ENCODE measurements around the gene C15orf39.

C15orf39 gene

DNA sequence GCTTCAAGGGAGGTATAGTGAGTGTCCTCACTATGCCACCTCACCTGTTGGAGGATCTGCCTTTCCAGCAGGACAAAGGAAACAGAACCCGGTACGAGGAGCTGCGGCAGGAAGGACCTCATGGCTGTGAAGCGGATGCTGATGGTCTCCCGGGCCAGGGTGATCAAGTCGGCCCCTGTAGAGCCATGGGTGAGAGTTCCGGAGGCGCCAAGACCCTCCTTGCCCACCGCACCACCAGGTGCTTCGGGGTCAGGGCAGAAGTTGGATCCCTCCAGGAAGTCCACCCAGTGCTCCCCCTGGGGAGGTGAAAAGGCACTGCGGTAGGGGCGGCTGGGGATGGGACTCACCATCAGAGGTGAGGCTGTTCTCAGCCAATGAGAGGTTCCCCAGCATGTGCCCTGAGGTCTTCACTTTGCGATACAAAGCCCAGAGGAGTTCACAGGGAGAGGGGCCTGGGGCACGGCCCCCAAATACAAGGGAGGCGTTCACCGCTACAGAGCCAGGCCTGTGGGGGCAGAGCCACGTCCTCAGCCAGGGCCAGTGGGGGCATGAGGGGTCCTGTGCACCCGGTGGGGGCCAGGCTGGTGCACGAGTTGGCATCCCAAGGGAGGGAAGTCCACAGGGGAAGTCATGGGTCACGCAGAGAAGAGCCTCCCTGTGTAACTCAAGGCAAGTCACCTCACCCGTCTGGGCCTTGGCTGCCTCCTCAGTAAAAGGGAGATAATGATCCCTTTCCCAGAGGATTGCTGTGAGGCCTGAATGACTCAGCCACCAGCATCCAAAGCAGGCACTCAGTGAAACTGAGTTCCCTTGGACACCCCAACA is 27.7 kb downstream of the C15orf39 start:
- H3K4me3 ChIP-seq (ENCODE audit: low read depth, low read length): no peak overlapping the region
- DNase-seq (ENCODE audit: low read depth): no peak
- TF ChIP-seq, protein P1, sequence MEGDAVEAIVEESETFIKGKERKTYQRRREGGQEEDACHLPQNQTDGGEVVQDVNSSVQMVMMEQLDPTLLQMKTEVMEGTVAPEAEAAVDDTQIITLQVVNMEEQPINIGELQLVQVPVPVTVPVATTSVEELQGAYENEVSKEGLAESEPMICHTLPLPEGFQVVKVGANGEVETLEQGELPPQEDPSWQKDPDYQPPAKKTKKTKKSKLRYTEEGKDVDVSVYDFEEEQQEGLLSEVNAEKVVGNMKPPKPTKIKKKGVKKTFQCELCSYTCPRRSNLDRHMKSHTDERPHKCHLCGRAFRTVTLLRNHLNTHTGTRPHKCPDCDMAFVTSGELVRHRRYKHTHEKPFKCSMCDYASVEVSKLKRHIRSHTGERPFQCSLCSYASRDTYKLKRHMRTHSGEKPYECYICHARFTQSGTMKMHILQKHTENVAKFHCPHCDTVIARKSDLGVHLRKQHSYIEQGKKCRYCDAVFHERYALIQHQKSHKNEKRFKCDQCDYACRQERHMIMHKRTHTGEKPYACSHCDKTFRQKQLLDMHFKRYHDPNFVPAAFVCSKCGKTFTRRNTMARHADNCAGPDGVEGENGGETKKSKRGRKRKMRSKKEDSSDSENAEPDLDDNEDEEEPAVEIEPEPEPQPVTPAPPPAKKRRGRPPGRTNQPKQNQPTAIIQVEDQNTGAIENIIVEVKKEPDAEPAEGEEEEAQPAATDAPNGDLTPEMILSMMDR (IDR thresholded peaks at IDR 0.05; ENCODE audit: control insufficient read depth, extremely low read depth, insufficient read depth): no peak

DNA sequence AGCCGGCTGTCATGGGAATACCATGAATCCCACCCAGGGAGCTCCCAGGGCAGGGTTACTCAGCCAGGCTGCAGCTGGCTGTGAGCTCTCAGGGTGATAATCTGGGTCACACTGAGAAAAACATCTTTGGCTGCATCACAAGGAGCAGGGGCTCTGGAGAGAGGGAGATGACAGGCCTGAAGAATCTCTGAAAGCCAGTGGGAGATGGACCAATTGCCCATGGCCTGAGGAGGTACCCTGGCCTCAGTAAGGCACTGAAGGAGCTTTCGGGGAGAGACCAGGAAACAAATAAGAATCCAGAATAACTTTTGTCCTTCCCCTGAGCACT is 28.3 kb downstream of the C15orf39 start:
- TF ChIP-seq, protein P1 (IDR thresholded peaks at IDR 0.05; ENCODE audit: control insufficient read depth, extremely low read depth, insufficient read depth): no peak
- DNase-seq (ENCODE audit: low read depth): no peak
- H3K4me3 ChIP-seq (ENCODE audit: low read depth, low read length): no peak overlapping the region

DNA sequence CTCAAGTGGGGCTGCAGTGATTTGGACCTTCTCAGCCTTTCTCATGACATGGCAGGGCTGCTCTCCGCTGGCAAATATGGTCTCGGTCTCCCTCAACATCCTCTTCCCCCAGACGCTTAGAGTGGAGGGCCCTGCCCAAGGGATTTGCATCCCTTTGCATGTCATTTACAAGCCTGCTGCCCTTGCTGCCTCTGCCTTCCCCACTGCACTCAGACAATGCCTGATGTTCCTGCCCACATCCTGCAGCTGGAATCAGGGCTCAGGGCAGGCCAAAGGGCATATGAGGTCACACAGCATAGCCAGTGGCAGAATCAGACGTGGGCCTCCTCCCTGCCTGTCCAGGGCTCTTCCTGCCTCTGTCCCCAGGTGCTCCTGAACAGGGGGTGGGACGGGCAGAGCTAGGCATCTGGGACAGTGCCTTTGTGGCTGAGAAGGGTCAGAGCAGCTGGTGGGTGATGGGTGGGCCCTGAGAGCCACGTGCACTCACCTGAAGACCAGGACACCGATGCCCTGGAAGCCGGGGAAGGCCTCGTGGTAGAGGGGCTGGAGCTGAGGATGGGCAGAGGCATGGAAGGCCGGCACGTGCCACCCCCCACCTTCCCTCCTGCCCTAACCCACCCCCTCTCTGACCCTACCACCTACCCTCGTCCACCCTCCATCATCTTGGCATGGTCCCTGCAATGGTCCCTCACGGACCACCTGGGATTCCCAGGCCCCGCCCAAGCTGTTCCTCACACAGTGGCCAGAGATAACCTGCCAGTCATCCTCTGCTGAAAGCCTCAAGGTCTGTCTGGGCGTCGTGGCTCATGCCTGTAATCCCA is 29.1 kb downstream of the C15orf39 start:
- TF ChIP-seq, protein P1 (IDR thresholded peaks at IDR 0.05; ENCODE audit: control insufficient read depth, extremely low read depth, insufficient read depth): no peak
- no peak for DNase-seq (ENCODE audit: low read depth)
- H3K4me3 ChIP-seq (ENCODE audit: low read depth, low read length): no peak overlapping the region

DNA sequence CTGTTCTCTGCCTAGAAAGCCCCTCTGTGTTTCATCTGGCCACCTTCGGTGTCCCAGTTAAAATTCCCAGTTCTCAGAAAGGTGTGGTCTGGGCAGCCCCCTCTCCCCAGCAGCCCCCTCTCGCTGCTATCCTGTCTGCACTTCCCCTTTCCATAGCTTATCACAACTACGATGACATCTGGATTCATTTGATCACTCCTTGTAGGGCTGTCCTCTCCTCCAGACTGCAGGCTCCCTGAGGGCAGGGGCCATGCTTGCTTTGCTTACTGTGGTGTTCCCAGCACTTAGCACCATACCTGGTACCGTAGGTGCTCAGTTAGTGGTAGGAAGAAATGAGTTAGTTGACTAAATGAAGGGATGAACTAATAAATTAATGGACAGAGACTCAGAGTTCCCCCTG is 30.2 kb downstream of the C15orf39 start:
- TF ChIP-seq, protein P1 (IDR thresholded peaks at IDR 0.05; ENCODE audit: control insufficient read depth, extremely low read depth, insufficient read depth): no peak
- H3K4me3 ChIP-seq (ENCODE audit: low read depth, low read length): no peak overlapping the region
- no peak for DNase-seq (ENCODE audit: low read depth)

DNA sequence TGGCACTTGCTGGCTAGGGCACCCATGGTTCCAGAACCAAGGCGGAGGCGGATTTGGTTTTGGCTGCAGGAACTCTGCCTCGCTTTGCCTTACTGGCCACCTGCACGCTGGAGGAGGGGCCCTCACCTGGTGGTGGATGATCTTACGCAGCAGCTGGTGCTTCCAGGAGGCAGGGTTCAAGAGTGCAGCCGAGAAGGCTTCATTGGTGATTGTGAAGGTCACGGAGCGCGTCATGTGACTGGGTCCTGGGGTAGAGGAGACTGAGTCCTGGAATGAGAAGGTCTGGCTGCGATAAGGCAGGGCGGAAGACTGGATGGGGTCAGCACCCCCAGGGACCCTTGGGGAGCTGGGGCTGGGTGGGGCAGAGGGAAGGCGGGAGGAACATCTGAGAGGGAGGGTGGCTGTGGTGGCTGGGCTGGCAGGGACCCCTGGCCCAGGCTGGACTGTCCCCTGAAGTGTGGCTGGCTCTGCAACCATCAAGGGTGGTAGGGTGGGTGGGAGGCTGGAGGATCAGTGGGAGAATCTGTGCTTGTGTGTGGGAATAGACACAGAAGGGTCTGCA is 30.7 kb downstream of the C15orf39 start:
- H3K4me3 ChIP-seq (ENCODE audit: low read depth, low read length): no peak overlapping the region
- TF ChIP-seq, protein P1 (IDR thresholded peaks at IDR 0.05; ENCODE audit: control insufficient read depth, extremely low read depth, insufficient read depth): no peak
- no peak for DNase-seq (ENCODE audit: low read depth)

DNA sequence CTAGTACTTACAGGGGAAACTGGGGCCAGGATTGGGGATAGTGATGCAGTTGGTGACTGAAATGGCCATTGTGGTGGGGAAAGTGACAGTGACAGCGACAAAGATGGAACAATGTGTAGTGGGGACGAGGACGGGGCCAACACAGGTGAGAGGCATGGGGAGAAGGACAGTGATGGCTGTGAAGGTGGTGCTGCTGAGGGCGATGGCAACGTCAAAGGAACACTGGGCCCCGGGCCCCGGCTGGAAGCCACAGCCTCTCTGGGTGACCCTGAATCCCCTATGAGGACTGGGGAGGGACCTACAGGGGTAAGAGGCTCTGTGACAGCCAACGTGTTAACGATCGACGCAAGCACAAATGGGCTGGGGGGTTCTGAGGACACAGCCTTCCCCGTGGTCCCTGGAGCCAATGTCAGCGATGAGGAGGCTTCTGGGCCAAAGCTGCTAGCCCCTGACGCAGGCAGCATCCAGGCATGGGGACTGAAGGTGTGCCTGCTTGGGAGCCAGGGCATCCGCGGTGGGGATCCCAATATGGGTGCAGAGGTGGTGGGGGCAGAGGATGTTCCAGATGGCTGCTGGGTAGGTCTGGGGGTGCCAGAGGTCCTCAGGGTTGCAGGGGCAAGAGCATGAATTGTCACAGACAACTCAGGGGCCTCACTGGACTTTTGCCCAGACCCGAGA is 31.3 kb downstream of the C15orf39 start:
- TF ChIP-seq, protein P1 (IDR thresholded peaks at IDR 0.05; ENCODE audit: control insufficient read depth, extremely low read depth, insufficient read depth): no peak
- H3K4me3 ChIP-seq (ENCODE audit: low read depth, low read length): no peak overlapping the region
- DNase-seq (ENCODE audit: low read depth): no peak

Measured in LNCaP clone FGC (cell line).